CD14-positive monocyte (primary cell): Measurements from ENCODE around the gene LRP10. TPM values are rescaled to one million over a fixed set of nuclear protein-coding genes. Genes with fewer than 3 reads are reported as not detected.

Experiments used
- DNase-seq, 3 donors: peaks; one replicate each; pipeline ENCODE4 v3.0.0-alpha.2; 2011 to 2022
- H2AFZ ChIP-seq: 2 replicates; pipeline ENCODE4 v1.6.0; 2012; ENCODE audit warnings: mild to moderate bottlenecking, low read depth, low read length, inconsistent platforms; ENCODE audit not compliant: insufficient read depth, poor library complexity, severe bottlenecking
- H3K27ac ChIP-seq, 2 donors: 1 replicate in 1 of 2; 2 replicates in 1 of 2; pipeline ENCODE4 v1.5.1; 2012 to 2013; ENCODE audit warnings: low read length in 2 of 2, control low read depth in 1 of 2, inconsistent platforms in 1 of 2, low read depth in 1 of 2, mild to moderate bottlenecking in 1 of 2
- H3K27me3 ChIP-seq, 2 donors: one replicate each; pipeline versions ENCODE4 v1.6.0 to v1.6.1; 2011 to 2013; ENCODE audit warnings: low read length in 2 of 2; ENCODE audit not compliant: control insufficient read depth in 2 of 2, insufficient read depth in 2 of 2
- H3K36me3 ChIP-seq, 2 donors: replicated peaks in 1 of 2; 1 replicate in 1 of 2; 2 replicates in 1 of 2; pipeline versions ENCODE4 v1.5.1 to v1.6.1; 2012 to 2013; ENCODE audit warnings: low read length in 2 of 2, control low read depth in 1 of 2, inconsistent platforms in 1 of 2, mild to moderate bottlenecking in 1 of 2; ENCODE audit not compliant: insufficient read depth in 2 of 2, control insufficient read depth in 1 of 2
- H3K4me1 ChIP-seq, 2 donors: 1 replicate in 1 of 2; 2 replicates in 1 of 2; pipeline versions ENCODE4 v1.5.1 to v1.6.1; 2012 to 2013; ENCODE audit warnings: low read length in 2 of 2, control low read depth in 1 of 2, inconsistent platforms in 1 of 2, mild to moderate bottlenecking in 1 of 2, moderate library complexity in 1 of 2; ENCODE audit not compliant: insufficient read depth in 2 of 2, control insufficient read depth in 1 of 2
- H3K4me2 ChIP-seq: replicated peaks from 2 replicates; pipeline ENCODE3; 2012; ENCODE audit warnings: low read length, moderate library complexity, mild to moderate bottlenecking; ENCODE audit not compliant: poor library complexity, severe bottlenecking; ENCODE audit errors: extremely low read depth
- H3K4me3 ChIP-seq, 3 experiments: fragments of 200-600 bp in 1 of 3; sonication (generic) in 1 of 3; replicated peaks in 1 of 3; 1 replicate in 2 of 3; 2 replicates in 1 of 3; pipeline ENCODE4 v1.5.1; 2011 to 2013; ENCODE audit warnings: low read length in 3 of 3, mild to moderate bottlenecking in 3 of 3, control low read depth in 2 of 3, low read depth in 2 of 3, inconsistent platforms in 1 of 3, moderate library complexity in 1 of 3
- H3K79me2 ChIP-seq: 2 replicates; pipeline ENCODE4 v1.6.0; 2012; ENCODE audit warnings: mild to moderate bottlenecking, control low read depth, inconsistent platforms, low read length, moderate library complexity; ENCODE audit not compliant: insufficient read depth
- H3K9ac ChIP-seq: 2 replicates; pipeline ENCODE4 v1.6.0; 2017; ENCODE audit warnings: low read length, mild to moderate bottlenecking; ENCODE audit not compliant: insufficient read depth, poor library complexity, severe bottlenecking
- H3K9me3 ChIP-seq, 2 donors: replicated peaks in 1 of 2; 1 replicate in 1 of 2; 2 replicates in 1 of 2; pipeline versions ENCODE4 v1.5.1 to v1.6.1; 2012 to 2013; ENCODE audit warnings: low read length in 2 of 2, control low read depth in 1 of 2; ENCODE audit not compliant: control insufficient read depth in 1 of 2, insufficient read depth in 1 of 2
- H4K20me1 ChIP-seq: 2 replicates; pipeline ENCODE4 v1.6.0; 2012; ENCODE audit warnings: mild to moderate bottlenecking, low read length, control low read depth, moderate library complexity; ENCODE audit not compliant: insufficient read depth
- H3K27ac Mint-ChIP-seq, 7 donors: one replicate each; pipeline ENCODE4 v1.8.0; 2020; ENCODE audit warnings: mild to moderate bottlenecking in 7 of 7, mixed read lengths in 7 of 7, moderate library complexity in 6 of 7, inconsistent platforms in 2 of 7
- H3K27me3 Mint-ChIP-seq, 3 donors: one replicate each; pipeline ENCODE4 v1.8.0; 2021 to 2022; ENCODE audit warnings: low read depth in 3 of 3, mild to moderate bottlenecking in 3 of 3, mixed read lengths in 3 of 3, moderate library complexity in 3 of 3, inconsistent platforms in 1 of 3
- H3K36me3 Mint-ChIP-seq, 2 donors: one replicate each; pipeline ENCODE4 v1.8.0; 2020; ENCODE audit warnings: mixed read lengths in 2 of 2, inconsistent platforms in 1 of 2, mild to moderate bottlenecking in 1 of 2
- H3K4me1 Mint-ChIP-seq: one replicate; pipeline ENCODE4 v1.8.0; 2020; ENCODE audit warnings: mild to moderate bottlenecking, mixed read lengths
- H3K4me3 Mint-ChIP-seq, 2 donors: one replicate each; pipeline ENCODE4 v1.8.0; 2020; ENCODE audit warnings: mild to moderate bottlenecking in 2 of 2, mixed read lengths in 2 of 2, moderate library complexity in 1 of 2
- H3K9me3 Mint-ChIP-seq, 7 donors: one replicate each; pipeline ENCODE4 v1.8.0; 2020 to 2022; ENCODE audit warnings: mixed read lengths in 7 of 7, mild to moderate bottlenecking in 6 of 7, moderate library complexity in 6 of 7, inconsistent platforms in 2 of 7
- WGBS: methylation state at CpG from one replicate; pipeline ENCODE4 v1.1.5; 2013; ENCODE audit warnings: missing lambda C conversion rate; ENCODE audit not compliant: insufficient coverage; 5-methylcytosine and 5-hydroxymethylcytosine counted together
- intact Hi-C, 2 donors: fragments of 100-400 bp; cut with micrococcal nuclease; formaldehyde crosslinking; loops; one replicate each; pipeline versions ENCODE4 v1.15.0 to v1.15.1; 2023
- polyA plus RNA-seq, 3 donors: library from polyadenylated mRNA; depleted of rRNA in 1 of 3; unstranded in 2 of 3; stranded (reverse) in 1 of 3; fragments of 300-500 nt in 2 of 3; fragments of >200 nt in 1 of 3; fragmentation: Illumina TruSeq in 2 of 3; gene quantifications; 1 replicate in 2 of 3; 2 replicates in 1 of 3; pipeline ENCODE4 v1.2.3, GENCODE V29; 2012 to 2021
- TF ChIP-seq, protein P1 (sequence below): fragments of 200-600 bp; IDR thresholded peaks from one replicate; pipeline ENCODE4 v1.8.0; 2022; ENCODE audit warnings: antibody characterized with exemption, mild to moderate bottlenecking

LRP10 gene
- polyA plus RNA-seq, 3 donors: 39.0 to 65.1 (median 51.5) TPM

- Mint-ChIP-seq H3K9me3 (peaks cover 0 to 4% (median 0%) of the 10 kb centered on the region in 7 donors), H3K36me3 (peaks cover 58 to 67% of the 10 kb centered on the region in 2 donors), H3K27me3 (peaks cover 3 to 6% (median 5%) of the 10 kb centered on the region in 3 donors), H3K27ac (no peak overlapping the region), H3K4me3 (no peak overlapping the region), H3K4me1 (peaks cover 28% of the 10 kb centered on the region)
- H3K4me1 ChIP-seq: peaks cover 8 to 16% of the 10 kb centered on the region in 2 donors
- peaks cover 0 to 2% of the 10 kb centered on the region in 2 donors for H3K27me3 ChIP-seq
- 98% methylated on average over 21 of the region's 22 CpGs for WGBS
- intact Hi-C loops: no loop called here
- no peak overlapping the region for H3K27ac ChIP-seq
- H4K20me1 ChIP-seq: peaks cover 44% of the 10 kb centered on the region
- H3K4me2 ChIP-seq: no peak overlapping the region
- TF ChIP-seq, protein P1, sequence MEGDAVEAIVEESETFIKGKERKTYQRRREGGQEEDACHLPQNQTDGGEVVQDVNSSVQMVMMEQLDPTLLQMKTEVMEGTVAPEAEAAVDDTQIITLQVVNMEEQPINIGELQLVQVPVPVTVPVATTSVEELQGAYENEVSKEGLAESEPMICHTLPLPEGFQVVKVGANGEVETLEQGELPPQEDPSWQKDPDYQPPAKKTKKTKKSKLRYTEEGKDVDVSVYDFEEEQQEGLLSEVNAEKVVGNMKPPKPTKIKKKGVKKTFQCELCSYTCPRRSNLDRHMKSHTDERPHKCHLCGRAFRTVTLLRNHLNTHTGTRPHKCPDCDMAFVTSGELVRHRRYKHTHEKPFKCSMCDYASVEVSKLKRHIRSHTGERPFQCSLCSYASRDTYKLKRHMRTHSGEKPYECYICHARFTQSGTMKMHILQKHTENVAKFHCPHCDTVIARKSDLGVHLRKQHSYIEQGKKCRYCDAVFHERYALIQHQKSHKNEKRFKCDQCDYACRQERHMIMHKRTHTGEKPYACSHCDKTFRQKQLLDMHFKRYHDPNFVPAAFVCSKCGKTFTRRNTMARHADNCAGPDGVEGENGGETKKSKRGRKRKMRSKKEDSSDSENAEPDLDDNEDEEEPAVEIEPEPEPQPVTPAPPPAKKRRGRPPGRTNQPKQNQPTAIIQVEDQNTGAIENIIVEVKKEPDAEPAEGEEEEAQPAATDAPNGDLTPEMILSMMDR: no peak
- H3K4me3 ChIP-seq: no peak overlapping the region
- H3K79me2 ChIP-seq: peaks cover 18% of the 10 kb centered on the region
- peaks cover 57 to 67% of the 10 kb centered on the region in 2 donors for H3K36me3 ChIP-seq
- no peak overlapping the region for H3K9ac ChIP-seq
- no peak overlapping the region for H2AFZ ChIP-seq
- H3K9me3 ChIP-seq: no peaks in the 10 kb centered on the region
- no peak for DNase-seq
Measured at GRCh38 chr14:22877000-22877501, 5.5 kb downstream of the LRP10 start.

GRCh38 chr14:22878271-22879246, 7.0 kb downstream of the LRP10 start:
- Mint-ChIP-seq H3K36me3 (peaks cover 55 to 60% of the 10 kb centered on the region in 2 donors), H3K9me3 (peaks cover 0 to 4% (median 0%) of the 10 kb centered on the region in 7 donors), H3K4me1 (peaks cover 26% of the 10 kb centered on the region), H3K27ac (peak overlapping the region in 6 of 7 donors; percentile 6 to 81 (median 53)), H3K27me3 (peaks cover 10 to 16% (median 13%) of the 10 kb centered on the region in 3 donors), H3K4me3 (no peak overlapping the region)
- DNase-seq: no peak
- peaks cover 33% of the 10 kb centered on the region for H4K20me1 ChIP-seq
- H3K27me3 ChIP-seq: peaks cover 0 to 10% of the 10 kb centered on the region in 2 donors
- peaks cover 5% of the 10 kb centered on the region for H3K79me2 ChIP-seq
- intact Hi-C loops: no loop called here
- no peaks in the 10 kb centered on the region for H3K9me3 ChIP-seq
- TF ChIP-seq, protein P1: no peak
- H3K4me2 ChIP-seq: no peak overlapping the region
- H3K9ac ChIP-seq: no peak overlapping the region
- H3K4me1 ChIP-seq: peaks cover 0 to 6% of the 10 kb centered on the region in 2 donors
- no peak overlapping the region for H3K27ac ChIP-seq
- WGBS: 82% methylated on average over 5 of the region's 8 CpGs
- H3K36me3 ChIP-seq: peaks cover 54 to 61% of the 10 kb centered on the region in 2 donors
- H3K4me3 ChIP-seq: no peak overlapping the region
- H2AFZ ChIP-seq: no peak overlapping the region
